ENCODE data around the gene ULBP1. TPM values are rescaled to one million over a fixed set of nuclear protein-coding genes. Genes with fewer than 3 reads are reported as not detected.
A peak's percentile ranks its signal among the peaks of the same experiment; 100 is the strongest.
"Not testable (repeated sequence)": the region's sequence is repeated elsewhere in the genome, so short reads cannot be mapped to it uniquely, and the experiment has no call there.

Gene ULBP1
- total RNA-seq, 4 donors from 2014 or later = not detected

DNA sequence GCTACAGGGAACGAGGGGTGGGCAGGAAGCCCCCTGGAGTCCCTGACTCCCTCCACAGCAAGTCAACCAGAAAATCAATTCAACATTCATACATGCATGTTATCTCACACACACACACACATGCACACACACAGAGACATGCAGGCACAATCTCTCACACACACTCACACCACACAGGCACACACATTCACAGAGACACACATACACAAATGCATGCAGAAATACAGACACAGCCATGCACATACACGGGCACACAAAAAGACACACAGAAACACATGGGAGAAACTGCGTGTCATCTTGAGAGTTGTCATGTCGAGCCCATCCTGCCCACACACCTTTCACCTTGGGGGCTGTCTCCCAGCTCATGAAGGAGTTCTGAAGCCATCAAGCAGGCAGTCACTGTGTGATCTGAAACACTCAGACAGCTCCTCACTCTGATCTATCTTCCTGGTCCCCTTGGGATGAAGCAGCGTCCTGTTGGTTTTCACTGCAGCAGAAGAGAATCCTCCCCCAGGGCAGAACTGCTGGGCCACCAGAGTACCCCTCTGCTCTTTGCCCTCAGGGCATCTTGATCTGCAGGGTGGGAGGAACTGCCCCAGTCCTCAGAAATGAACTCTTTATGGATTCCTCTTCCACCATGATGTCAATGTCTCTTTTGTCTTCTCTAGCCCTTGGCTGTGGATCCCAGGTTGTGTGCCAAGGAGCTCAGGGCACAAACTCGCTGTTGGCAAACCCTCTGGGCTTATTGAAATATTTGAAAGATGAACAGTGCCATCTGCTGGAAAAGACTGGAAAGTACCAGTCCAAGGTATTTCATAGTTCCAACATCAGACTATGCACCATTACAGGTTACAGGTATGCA, 52.8 kb downstream of the ULBP1 start:
- DNase-seq = peak; percentile 35
- Histone ChIP-seq H3K27me3 (peaks cover 72% of the 10 kb centered on the region), H3K4me3 (no peak overlapping the region), H3K9me3 (no peaks in the 10 kb centered on the region), H3K36me3 (no peaks in the 10 kb centered on the region), H3K27ac (no peak overlapping the region), H3K4me1 (no peaks in the 10 kb centered on the region)
- TF ChIP-seq POLR2A (IDR thresholded peaks at IDR 0.05) (no peak), EP300 (IDR thresholded peaks at IDR 0.05; ENCODE audit: low read depth) (no peak), CTCF (IDR thresholded peaks at IDR 0.05) (peak; percentile 67 to 80 (median 74)), POLR2AphosphoS5 (IDR thresholded peaks at IDR 0.05) (no peak)
- in situ Hi-C loops (cut with MboI; ENCODE audit: low pct_ligation_motif_present in 1 of 4, low pct_unique_long_range_greater_than_20kb in 1 of 4, low sequenced_read_pairs in 3 of 4) (loop anchor here in 2 of 4 donors (5.0 to 25.0 kb wide), 3 partner anchors 82 to 179 kb away; no protein-coding TSS in a partner anchor), intact Hi-C loops (cut with DNase I; ENCODE audit: low total_unique reads) (loop anchor here (2.0 kb wide), 1 partner anchor 82 kb away; no protein-coding TSS in a partner anchor)
- WGBS, 2 donors (ENCODE audit: low coverage in 1 of 2) = 26 to 34% methylated on average over 5 to 6 of the region's 6 CpGs

DNA sequence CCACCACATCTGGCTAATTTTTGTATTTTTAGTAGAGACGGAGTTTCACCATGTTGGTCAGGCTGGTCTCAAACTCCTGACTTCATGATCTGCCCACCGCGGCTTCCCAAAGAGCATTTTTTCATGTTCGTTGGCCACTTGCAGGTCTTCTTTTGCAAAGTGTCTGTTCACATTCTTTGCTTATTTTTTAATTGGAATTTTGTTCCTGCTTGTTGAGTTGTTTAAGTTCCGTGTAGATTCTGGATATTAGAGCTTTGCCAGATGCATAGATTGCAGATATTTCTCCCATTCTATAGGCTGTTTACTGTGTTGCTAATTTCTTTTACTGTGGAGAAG, 53.4 kb downstream of the ULBP1 start:
- not testable (repeated sequence) for H3K36me3 ChIP-seq, H3K27ac ChIP-seq, H3K9me3 ChIP-seq, DNase-seq, H3K4me1 ChIP-seq, H3K4me3 ChIP-seq
- WGBS, 2 donors (ENCODE audit: low coverage in 1 of 2) = 3 to 4% methylated on average over 5 of the region's 5 CpGs
- intact Hi-C loops (cut with DNase I; ENCODE audit: low total_unique reads) = loop anchor here (2.0 kb wide), 1 partner anchor 82 kb away; no protein-coding TSS in a partner anchor
- H3K27me3 ChIP-seq = peaks cover 66% of the 10 kb centered on the region
- in situ Hi-C loops (cut with MboI; ENCODE audit: low pct_ligation_motif_present in 1 of 4, low pct_unique_long_range_greater_than_20kb in 1 of 4, low sequenced_read_pairs in 3 of 4) = loop anchor here in 2 of 4 donors (5.0 to 25.0 kb wide), 3 partner anchors 82 to 180 kb away; no protein-coding TSS in a partner anchor

- DNase-seq = no peak
- intact Hi-C loops (cut with DNase I; ENCODE audit: low total_unique reads) = no loop called here
- 60 to 69% methylated on average over 1 to 6 of the region's 6 CpGs for WGBS, 2 donors (ENCODE audit: low coverage in 1 of 2)
Observed at GRCh38 chr6:150018846-150019580, 55.3 kb downstream of the ULBP1 start.

GRCh38 chr6:150021870-150022269, 58.1 kb downstream of the ULBP1 start:
- intact Hi-C loops (cut with DNase I; ENCODE audit: low total_unique reads); H3K4me3 ChIP-seq; DNase-seq; H3K9me3 ChIP-seq; H3K36me3 ChIP-seq; H3K27ac ChIP-seq: not testable (repeated sequence)
- H3K4me1 ChIP-seq = peaks cover 11 to 16% (median 13%) of the 10 kb centered on the region in 4 donors
- in situ Hi-C loops (cut with MboI; ENCODE audit: low pct_ligation_motif_present in 1 of 4, low pct_unique_long_range_greater_than_20kb in 1 of 4, low sequenced_read_pairs in 3 of 4) = loop anchor here in 2 of 4 donors (25.0 kb wide), 1 partner anchor 185 kb away; no protein-coding TSS in a partner anchor
- 90% methylated on average over 2 of the region's 6 CpGs; no CpG with 5 or more reads in 1 of the 2 donors for WGBS, 2 donors (ENCODE audit: low coverage in 1 of 2)
- peaks cover 62% of the 10 kb centered on the region for H3K27me3 ChIP-seq

More at GRCh38 chr6:150018846-150019580, 55.3 kb downstream of the ULBP1 start:
- no peaks in the 10 kb centered on the region for H3K4me1 ChIP-seq
- no peaks in the 10 kb centered on the region for H3K9me3 ChIP-seq
- H3K36me3 ChIP-seq = no peaks in the 10 kb centered on the region
- H3K4me3 ChIP-seq = no peak overlapping the region
- no peak overlapping the region for H3K27ac ChIP-seq
- in situ Hi-C loops (cut with MboI; ENCODE audit: low pct_ligation_motif_present in 1 of 4, low pct_unique_long_range_greater_than_20kb in 1 of 4, low sequenced_read_pairs in 3 of 4) = loop anchor here in 2 of 4 donors (5.0 to 25.0 kb wide), 3 partner anchors 84 to 182 kb away; no protein-coding TSS in a partner anchor
- H3K27me3 ChIP-seq = peaks cover 59% of the 10 kb centered on the region
- TF ChIP-seq CTCF (IDR thresholded peaks at IDR 0.05) (no peak), EP300 (IDR thresholded peaks at IDR 0.05; ENCODE audit: low read depth) (no peak), POLR2A (IDR thresholded peaks at IDR 0.05) (no peak), POLR2AphosphoS5 (IDR thresholded peaks at IDR 0.05) (no peak)

Other genes with a start within 250 kb of the ULBP1 start
- gene LATS1, start 245.8 kb upstream of the ULBP1 start, total RNA-seq = 10 to 100 TPM; 13.1 to 28.4 (median 19.4) TPM
- gene NUP43, start 217.4 kb upstream of the ULBP1 start, total RNA-seq = 10 to 100 TPM; 14.7 to 54.3 (median 29.3) TPM
- 10 to 100 TPM; 25.8 to 97.3 (median 64.4) TPM for gene PCMT1, start 214.2 kb upstream of the ULBP1 start, total RNA-seq
- 10 to 100 TPM in 3 of 4 donors, 1 to 10 TPM in 1; 2.2 to 50.5 (median 21.2) TPM for gene LRP11, start 99.6 kb upstream of the ULBP1 start, total RNA-seq
- not detected for gene RAET1E, start 65.8 kb upstream of the ULBP1 start, total RNA-seq
- gene RAET1G, start 40.8 kb upstream of the ULBP1 start, total RNA-seq = not detected
- not detected for gene ULBP2, start 21.9 kb upstream of the ULBP1 start, total RNA-seq
- not detected for gene RAET1L, start 61.6 kb downstream of the ULBP1 start, total RNA-seq
- 1 to 10 TPM in 1 of 4 donors, under 1 TPM in 1, not detected in 2; 0.79 to 2.0 TPM for gene ULBP3, start 105.2 kb downstream of the ULBP1 start, total RNA-seq
- gene PPP1R14C, start 179.1 kb downstream of the ULBP1 start, total RNA-seq = 10 to 100 TPM in 3 of 4 donors, 1 to 10 TPM in 1; 1.2 to 64.5 (median 38.8) TPM

Measured in transverse colon (tissue), 4 donors.